ENCODE data around the gene RAB14. TPM values are rescaled to one million over a fixed set of nuclear protein-coding genes. Genes with fewer than 3 reads are reported as not detected.

The RAB14 gene
- total RNA-seq, 1 donor from 2014 or later, result 54.9 TPM

DNA sequence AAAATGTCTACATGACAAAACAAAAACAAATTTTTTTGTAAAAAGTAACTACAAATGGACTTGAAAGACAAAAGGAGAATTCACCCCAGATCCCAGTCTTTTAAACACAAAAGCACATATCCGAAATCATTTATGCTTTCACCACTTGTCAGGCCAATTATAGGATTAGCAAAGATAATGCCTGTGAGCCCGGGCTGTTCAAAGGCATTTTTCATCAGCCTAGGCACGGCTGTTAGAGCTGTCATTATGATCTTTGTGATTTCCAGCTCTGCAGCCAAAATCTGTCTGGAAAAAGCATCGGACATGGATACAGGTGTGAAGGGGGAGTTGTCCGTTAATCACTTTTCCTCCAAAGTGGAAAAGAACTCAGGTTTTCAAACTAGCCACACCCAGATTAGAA, 23.6 kb upstream of the RAB14 start:
- no peak overlapping the region for H3K4me3 Mint-ChIP-seq
- no peaks in the 10 kb centered on the region for H3K4me1 Mint-ChIP-seq
- peaks cover 2% of the 10 kb centered on the region for H3K27me3 Mint-ChIP-seq (ENCODE audit: low read depth)
- TF ChIP-seq, protein P1, sequence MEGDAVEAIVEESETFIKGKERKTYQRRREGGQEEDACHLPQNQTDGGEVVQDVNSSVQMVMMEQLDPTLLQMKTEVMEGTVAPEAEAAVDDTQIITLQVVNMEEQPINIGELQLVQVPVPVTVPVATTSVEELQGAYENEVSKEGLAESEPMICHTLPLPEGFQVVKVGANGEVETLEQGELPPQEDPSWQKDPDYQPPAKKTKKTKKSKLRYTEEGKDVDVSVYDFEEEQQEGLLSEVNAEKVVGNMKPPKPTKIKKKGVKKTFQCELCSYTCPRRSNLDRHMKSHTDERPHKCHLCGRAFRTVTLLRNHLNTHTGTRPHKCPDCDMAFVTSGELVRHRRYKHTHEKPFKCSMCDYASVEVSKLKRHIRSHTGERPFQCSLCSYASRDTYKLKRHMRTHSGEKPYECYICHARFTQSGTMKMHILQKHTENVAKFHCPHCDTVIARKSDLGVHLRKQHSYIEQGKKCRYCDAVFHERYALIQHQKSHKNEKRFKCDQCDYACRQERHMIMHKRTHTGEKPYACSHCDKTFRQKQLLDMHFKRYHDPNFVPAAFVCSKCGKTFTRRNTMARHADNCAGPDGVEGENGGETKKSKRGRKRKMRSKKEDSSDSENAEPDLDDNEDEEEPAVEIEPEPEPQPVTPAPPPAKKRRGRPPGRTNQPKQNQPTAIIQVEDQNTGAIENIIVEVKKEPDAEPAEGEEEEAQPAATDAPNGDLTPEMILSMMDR (IDR thresholded peaks at IDR 0.05; ENCODE audit: unreplicated experiment), result no peak
- no peak overlapping the region for H3K27ac Mint-ChIP-seq
- no peak for DNase-seq (ENCODE audit: low spot score in 2 of 2, unreplicated experiment in 2 of 2)
- no peaks in the 10 kb centered on the region for H3K36me3 Mint-ChIP-seq
- H3K9me3 Mint-ChIP-seq, result no peaks in the 10 kb centered on the region

DNA sequence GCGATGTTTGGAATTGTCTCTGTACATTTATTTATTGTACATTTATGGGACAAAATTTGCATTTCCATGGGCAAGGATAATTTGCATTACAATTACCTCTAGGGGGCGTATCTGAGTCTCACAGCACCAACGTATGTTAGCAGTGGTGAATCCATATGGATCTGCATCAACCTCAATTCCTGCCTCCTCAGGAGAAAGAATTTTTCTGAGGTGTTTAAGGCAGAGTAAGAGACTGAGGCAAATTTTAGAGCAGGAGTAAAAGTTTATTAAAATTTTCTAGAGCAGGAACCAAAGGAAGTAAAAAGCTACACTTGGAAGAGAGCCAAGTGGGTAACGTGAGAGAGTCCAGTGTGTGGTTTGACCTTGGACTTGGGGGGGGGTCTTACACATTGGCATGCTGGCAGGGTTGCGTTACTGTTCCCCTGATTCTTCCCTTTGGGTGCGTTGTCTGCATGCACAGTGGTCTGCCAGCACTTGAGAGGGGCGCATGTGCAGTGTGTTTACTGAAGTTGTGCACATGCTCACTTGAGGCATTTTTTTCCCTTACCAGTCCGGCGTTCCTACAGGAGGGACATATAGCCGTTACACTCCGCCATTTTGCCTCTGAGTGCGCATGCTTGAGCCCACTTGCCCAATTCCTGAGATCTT, 21.0 kb upstream of the RAB14 start:
- Mint-ChIP-seq H3K27ac (no peak overlapping the region), H3K27me3 (ENCODE audit: low read depth) (peaks cover 2% of the 10 kb centered on the region), H3K36me3 (no peaks in the 10 kb centered on the region), H3K4me3 (no peak overlapping the region), H3K9me3 (no peaks in the 10 kb centered on the region), H3K4me1 (no peaks in the 10 kb centered on the region)
- TF ChIP-seq, protein P1 (IDR thresholded peaks at IDR 0.05; ENCODE audit: unreplicated experiment), result peak; percentile 44
- no peak for DNase-seq (ENCODE audit: low spot score in 2 of 2, unreplicated experiment in 2 of 2)

DNA sequence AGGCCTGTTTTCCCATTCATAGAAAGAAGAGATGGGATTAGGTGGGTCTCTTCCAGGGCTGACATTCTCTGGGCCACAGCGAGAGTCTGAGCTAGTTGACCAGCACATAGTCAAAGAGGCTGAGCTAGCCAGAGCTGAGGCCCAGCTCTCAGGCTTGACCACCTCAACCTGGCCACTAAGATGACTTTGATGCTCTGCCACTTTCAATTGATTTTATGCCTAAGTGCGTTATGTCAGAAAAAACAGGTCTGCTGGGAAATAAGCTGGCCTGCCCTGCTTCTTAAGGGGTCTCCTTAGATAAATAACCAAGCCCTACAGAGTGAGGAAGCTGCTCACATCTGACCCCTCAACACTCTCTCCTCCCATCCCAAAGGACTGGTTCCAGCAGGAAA, 20.0 kb upstream of the RAB14 start:
- H3K27me3 Mint-ChIP-seq (ENCODE audit: low read depth), result peaks cover 2% of the 10 kb centered on the region
- no peaks in the 10 kb centered on the region for H3K4me1 Mint-ChIP-seq
- H3K4me3 Mint-ChIP-seq, result no peak overlapping the region
- no peak overlapping the region for H3K27ac Mint-ChIP-seq
- no peak for DNase-seq (ENCODE audit: low spot score in 2 of 2, unreplicated experiment in 2 of 2)
- no peaks in the 10 kb centered on the region for H3K36me3 Mint-ChIP-seq
- no peaks in the 10 kb centered on the region for H3K9me3 Mint-ChIP-seq
- TF ChIP-seq, protein P1 (IDR thresholded peaks at IDR 0.05; ENCODE audit: unreplicated experiment), result no peak

DNA sequence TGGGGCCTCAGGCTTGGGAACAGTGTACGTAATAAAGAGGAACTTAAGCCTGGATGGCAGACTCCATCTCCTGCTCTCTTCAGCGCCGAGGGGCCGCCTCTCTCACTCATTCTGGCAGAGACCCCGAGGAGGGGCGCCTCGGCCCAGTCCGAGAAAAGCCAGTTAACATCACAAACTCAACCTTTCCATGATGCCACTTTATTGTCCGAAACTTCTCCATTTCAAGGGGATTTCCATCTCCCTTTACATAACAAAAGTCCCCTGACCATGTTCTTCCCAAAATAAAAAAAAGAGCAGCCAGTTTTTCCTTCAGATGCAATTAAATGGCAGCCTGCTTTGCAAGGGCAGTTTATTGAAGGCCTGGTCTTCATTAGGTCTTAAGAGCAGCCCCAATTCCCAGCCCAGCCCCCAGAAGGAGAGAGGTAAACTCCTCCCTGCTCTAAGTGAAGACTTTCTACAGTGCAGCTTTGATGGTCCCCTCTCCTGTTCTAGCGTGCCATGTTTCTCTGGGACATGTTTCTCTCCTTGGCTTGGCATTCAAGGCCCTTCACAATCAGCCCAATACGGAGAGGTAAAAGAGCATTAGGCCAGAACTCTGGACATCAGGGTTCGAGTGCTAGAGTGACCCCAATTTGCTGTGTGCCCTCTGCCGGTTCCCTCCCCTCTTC, 19.5 kb upstream of the RAB14 start:
- H3K4me3 Mint-ChIP-seq, result no peak overlapping the region
- H3K36me3 Mint-ChIP-seq, result no peaks in the 10 kb centered on the region
- TF ChIP-seq, protein P1 (IDR thresholded peaks at IDR 0.05; ENCODE audit: unreplicated experiment), result no peak
- H3K9me3 Mint-ChIP-seq, result no peaks in the 10 kb centered on the region
- no peaks in the 10 kb centered on the region for H3K4me1 Mint-ChIP-seq
- H3K27me3 Mint-ChIP-seq (ENCODE audit: low read depth), result peaks cover 2% of the 10 kb centered on the region
- DNase-seq (ENCODE audit: low spot score in 2 of 2, unreplicated experiment in 2 of 2), result no peak
- no peak overlapping the region for H3K27ac Mint-ChIP-seq

DNA sequence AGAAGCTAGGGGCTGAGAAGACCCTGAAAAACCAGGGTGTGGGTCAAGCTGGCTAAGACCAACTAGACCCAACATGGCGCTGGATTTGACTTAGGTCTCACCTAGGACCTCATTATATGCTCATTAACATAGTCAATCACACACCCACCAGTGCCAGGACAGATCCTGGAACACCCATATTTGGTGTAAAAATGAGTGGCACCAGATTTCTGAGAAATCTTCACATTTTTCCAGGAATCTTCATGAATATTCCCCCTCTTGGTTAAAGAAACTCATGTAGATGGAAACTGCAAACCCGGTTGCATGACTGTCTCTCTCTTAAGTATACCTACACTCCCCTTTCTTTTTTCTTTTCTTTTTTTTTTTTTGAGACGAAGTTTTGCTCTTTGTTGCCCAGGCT, 17.9 kb upstream of the RAB14 start:
- Mint-ChIP-seq H3K4me3 (no peak overlapping the region), H3K9me3 (no peaks in the 10 kb centered on the region), H3K27ac (no peak overlapping the region), H3K27me3 (ENCODE audit: low read depth) (no peaks in the 10 kb centered on the region), H3K36me3 (no peaks in the 10 kb centered on the region), H3K4me1 (no peaks in the 10 kb centered on the region)
- TF ChIP-seq, protein P1 (IDR thresholded peaks at IDR 0.05; ENCODE audit: unreplicated experiment), result no peak
- no peak for DNase-seq (ENCODE audit: low spot score in 2 of 2, unreplicated experiment in 2 of 2)
